GM20000 (cell line): ENCODE results near the gene HIPK1.

Source experiments
- DNase-seq: peaks from one replicate; pipeline ENCODE4 v3.0.0; 2012; ENCODE audit warnings: low spot score
- TF ChIP-seq, protein P1 (sequence below): IDR thresholded peaks from 2 replicates; pipeline ENCODE4 v1.5.1; 2012; ENCODE audit warnings: mild to moderate bottlenecking, control low read depth; ENCODE audit errors: extremely low read depth, missing control alignments

HIPK1 gene

DNA sequence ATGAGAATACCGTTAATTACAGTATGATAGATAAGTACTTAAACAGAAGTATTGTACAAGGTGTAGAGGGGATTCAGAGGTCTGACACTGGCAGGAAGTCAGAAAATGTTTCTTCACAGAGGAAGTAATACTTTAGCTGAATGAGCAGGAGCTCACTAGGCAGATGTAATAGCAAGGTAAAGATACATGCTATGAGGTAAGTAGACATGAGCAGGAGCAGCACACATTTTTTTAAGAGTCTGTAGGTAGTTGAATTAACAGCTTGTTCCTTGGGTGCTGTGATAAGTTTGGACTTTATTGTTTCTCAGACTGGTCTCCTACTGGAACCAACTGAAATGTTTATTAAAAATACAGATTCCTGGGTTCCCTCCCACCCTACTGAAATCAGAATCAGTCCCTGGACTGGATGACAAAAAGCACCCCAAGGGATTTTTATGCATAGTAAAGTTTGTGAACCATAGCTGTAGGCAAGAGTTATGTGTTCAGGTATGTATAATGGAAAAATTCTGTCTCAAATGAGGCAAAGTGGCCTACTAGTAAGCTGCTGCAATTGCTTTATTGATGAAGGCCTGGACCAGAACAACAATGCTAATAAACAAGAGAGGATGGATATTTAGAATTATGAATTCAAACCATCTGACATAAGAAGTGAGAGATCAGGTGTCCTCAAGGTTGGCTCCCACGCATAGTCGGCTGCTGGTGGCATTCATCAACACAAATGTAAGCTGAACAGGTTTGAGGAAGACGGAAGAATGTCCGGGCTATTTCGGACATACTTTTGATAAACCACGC is 25.4 kb upstream of the HIPK1 start:
- no peak for DNase-seq

DNA sequence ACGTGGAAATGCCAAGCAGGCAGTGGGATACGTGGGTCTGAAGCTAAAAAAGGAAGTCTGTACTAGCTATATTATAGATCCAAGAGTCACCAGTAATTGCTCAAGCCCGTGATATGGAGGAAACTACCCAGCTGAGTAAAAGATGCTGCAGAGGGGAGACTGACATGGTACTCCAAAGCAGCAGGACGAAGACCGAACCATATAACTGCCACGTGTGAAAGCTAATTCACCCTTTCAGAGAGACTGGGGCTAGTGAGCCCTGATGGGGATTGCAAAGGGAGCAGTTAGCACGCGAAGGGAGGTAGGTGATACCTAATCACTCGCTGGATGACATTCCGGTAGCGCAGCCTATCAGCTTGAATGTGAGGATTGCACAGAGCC is 24.8 kb upstream of the HIPK1 start:
- TF ChIP-seq, protein P1, sequence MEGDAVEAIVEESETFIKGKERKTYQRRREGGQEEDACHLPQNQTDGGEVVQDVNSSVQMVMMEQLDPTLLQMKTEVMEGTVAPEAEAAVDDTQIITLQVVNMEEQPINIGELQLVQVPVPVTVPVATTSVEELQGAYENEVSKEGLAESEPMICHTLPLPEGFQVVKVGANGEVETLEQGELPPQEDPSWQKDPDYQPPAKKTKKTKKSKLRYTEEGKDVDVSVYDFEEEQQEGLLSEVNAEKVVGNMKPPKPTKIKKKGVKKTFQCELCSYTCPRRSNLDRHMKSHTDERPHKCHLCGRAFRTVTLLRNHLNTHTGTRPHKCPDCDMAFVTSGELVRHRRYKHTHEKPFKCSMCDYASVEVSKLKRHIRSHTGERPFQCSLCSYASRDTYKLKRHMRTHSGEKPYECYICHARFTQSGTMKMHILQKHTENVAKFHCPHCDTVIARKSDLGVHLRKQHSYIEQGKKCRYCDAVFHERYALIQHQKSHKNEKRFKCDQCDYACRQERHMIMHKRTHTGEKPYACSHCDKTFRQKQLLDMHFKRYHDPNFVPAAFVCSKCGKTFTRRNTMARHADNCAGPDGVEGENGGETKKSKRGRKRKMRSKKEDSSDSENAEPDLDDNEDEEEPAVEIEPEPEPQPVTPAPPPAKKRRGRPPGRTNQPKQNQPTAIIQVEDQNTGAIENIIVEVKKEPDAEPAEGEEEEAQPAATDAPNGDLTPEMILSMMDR: no peak
- DNase-seq: no peak

More for the DNA sequence above, 25.4 kb upstream of the HIPK1 start:
- TF ChIP-seq, protein P1: no peak

DNA sequence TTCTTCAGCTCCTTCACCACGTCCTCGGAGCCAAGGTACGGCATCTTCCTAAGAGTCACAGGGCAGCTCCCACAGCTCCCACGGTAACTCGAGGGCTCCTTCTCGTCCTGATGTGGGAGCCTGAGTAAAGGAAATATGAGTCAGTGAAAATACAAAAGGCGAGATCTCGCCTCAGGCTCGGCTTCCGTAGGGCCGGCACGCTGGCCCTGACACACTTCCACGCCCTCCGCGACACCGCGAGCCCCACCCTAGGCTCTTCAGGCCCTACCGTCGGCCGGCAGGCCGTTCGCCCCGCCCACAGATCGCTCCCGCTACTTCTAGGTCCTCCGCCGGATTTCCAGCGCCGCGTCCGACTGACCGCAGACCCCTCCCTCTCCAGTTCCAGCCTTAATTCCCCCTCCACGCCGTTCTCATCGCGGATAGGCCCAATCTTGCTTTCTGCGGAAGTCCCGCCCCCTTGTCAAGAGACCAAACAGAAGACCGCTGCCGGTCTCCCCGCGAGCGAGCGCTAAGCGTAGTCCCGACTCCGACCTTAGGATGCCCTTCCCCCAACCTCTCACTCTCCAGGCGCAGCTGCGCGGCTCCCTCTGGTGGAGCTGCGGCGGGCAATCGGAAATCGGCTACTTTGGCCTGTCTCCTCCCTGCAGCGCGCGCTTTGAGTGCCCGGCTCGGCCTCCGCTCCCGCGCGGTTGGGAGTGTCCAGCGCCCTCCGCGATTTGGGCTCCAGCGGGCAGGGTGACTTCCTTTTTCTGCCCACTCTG is 24.3 kb upstream of the HIPK1 start, which contains the start of the genes AP4B1 and DCLRE1B:
AP4B1 (minus strand) TSS at position 126 of the 761 bp plus-strand sequence; CDS start at position 44, 82 bp downstream.
DCLRE1B (plus strand) TSS at position 653 of the 761 bp plus-strand sequence. CDS start 261 bp downstream, outside the sequence.
- peak; percentile 91 for DNase-seq

DNA sequence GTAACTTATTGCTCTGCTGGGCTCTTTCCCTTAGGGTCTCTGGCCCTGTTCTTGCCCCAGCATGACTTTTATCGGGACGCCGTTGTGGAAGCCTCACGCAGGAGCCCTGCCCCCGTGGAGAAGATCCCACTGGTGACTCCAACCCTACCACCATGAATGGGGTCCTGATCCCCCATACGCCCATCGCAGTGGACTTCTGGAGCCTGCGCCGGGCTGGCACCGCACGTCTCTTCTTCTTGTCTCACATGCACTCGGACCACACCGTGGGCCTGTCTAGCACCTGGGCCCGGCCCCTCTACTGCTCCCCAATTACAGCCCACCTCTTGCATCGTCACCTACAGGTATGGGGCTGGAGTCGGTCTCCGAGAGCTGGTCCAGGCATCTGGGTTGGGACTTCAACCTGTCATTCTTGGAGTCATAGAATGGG is 23.7 kb upstream of the HIPK1 start:
- TF ChIP-seq, protein P1: no peak
- peak; percentile 13 for DNase-seq

More for the DNA sequence above, 24.3 kb upstream of the HIPK1 start, which contains the start of the genes AP4B1 and DCLRE1B:
- TF ChIP-seq, protein P1: peak; percentile 69

DNA sequence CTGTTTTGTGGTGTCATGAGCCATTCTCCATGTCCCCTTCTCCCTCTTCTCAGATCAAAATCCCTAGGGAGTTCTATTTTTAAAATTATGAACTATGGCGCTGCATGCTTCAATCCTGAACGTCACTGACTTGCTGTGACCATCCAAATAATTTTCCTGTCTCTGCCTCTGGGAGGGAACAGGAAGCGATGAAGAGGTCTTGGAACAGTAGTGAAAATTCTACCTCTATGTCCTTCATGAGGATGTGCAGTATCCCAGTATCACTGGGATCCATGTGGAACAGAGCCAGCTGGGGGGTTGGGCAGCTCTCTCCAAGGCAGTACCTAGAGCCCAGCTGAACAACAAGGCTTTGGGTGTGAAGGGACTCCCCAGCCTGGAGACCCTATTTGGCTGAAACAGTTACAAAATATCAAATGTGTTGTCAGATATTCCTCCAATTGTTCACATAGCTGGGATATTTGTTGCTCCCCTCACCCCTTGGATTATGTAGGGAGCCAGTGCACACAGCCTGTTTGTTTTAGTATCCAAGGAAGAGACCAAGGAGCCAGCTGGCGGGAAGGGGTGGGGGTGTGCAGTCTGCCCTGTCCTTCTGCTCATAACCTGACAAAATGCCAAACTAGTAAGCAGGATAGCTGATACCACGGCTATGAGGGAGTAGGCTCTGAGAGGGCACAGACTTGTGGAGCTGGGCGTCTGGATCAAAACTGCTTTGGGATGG is 16.4 kb upstream of the HIPK1 start:
- TF ChIP-seq, protein P1: no peak
- no peak for DNase-seq

DNA sequence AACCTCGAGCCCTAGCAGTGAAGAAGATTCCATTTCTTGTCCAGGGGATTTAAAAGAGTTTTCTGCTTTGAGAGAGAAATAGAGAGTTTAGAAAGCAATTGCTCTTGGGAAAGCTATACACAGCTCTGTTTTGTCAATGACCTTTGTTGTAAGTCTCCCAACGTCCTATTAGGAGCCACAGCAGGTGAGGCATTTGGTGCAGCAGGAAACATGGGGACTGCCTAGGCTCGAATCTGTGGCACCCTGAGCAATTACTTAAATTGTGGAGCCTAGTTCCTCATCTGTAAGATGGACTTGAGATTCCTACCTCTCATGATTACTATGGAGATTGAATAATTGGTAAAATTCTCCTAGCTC is 15.8 kb upstream of the HIPK1 start:
- TF ChIP-seq, protein P1: no peak
- no peak for DNase-seq
